Glomerular visceral epithelial cell (primary cell): Measurements from ENCODE around the gene SMARCD3.
A peak's percentile ranks its signal among the peaks of the same experiment; 100 is the strongest.

Source experiments
- DNase-seq: peaks from one replicate; pipeline ENCODE4 v3.0.0-alpha.2; 2016; ENCODE audit errors: extremely low spot score

The SMARCD3 gene

GRCh38 chr7:151249034-151249731 lies 689 bp upstream of the SMARCD3 start:
- peak; percentile 38 for DNase-seq

- no peak for DNase-seq
Measured at GRCh38 chr7:151247611-151248345, 716 bp downstream of the SMARCD3 start.

DNA sequence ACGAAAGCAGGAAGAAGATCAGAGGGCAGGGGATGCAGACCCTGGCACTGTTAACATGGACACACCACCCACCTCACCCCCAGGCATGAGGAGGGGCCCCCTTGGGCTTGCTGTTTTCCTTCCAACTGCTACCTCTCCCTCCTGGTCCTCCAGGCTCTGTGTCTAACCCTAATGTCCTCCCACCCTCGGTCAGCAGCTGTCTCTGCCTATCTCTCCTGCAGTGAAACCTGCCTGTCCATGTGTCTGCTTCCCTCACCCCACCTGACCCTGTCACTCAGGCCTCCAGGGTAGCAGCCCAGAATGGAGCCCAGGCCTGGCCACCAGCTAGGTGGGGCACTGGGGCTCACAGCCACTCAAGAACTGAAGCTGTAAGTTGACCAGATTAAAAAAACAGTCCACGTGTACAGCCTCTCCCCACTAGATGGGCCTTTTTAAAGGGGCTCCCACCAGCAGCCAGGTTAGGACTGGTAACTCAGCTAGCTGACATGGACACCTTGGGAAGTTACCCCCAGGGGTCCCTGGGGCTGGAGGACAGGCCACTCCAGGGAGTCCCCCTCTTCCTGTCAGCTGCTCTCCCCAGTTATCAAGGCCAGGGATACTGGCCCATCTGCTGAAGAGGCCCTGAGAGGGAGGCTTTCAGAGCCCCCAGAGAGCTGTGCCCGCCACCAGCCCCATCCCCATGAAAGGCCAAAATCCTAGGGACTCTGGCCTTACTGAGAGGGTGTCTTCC lies 1.5 kb downstream of the SMARCD3 start:
- DNase-seq: no peak

DNA sequence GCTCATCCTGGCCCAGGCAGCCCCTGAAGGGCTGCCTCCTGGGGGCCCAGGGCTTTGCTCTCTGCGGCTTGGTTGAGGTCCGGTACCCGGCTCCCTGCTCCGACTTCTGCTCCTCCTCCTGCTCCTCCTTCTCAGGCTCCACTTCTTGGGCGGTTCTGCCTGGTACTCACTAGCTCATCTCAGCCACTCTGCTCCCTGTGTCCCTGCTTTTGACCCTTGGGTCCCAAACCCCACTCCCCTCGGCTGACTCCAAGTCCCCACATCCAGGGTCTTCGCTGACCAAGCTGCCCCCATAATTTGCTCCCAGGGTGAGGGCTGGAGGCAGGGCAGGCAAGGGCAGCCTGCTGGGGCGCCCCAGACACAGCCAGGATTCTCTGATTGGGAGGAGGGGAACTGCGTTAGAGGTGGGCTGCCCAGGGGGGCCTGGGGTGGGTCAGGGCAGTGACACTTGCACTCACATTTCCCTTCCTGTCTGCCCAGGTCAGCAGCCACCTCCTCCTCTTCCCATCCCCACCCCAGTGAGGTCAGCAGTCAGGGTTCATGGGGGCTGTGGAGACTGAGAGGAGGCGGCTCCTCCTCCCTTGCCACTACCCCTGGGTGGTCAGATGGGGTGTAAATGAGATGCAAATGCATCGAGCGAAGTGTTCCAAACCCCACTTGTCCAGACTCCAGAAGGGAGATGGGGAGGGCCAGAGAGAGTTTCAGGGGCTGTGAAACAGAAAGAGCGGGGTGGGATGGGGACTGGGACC lies 2.2 kb downstream of the SMARCD3 start:
- DNase-seq: no peak

- DNase-seq: peak; percentile 37
Measured at GRCh38 chr7:151245360-151246101, 3.0 kb downstream of the SMARCD3 start.

DNA sequence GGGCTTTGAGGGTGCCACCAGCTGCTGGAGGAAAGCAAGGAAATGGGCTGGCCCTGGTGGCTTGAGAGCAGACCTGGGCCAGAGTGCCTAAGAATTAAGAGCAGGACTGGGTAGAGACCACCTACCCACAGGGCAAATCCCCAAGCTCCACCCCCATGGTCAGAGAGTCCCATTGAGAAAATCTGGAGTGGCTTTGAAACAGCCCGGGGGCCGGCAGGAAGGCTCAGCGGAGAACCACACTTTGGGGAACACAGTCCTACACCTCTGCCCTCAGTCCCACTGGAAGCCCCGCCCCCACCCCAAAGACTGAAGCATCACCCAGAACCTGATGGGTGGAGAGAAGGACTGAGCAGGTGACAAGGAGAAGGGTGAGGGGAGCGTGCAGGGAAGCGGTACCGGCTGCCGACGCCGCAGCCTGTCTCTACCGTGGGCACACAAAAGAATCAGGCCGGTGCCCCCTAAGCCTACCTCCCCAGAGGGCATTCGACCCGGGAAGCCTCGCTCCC lies 3.6 kb downstream of the SMARCD3 start:
- no peak for DNase-seq

DNA sequence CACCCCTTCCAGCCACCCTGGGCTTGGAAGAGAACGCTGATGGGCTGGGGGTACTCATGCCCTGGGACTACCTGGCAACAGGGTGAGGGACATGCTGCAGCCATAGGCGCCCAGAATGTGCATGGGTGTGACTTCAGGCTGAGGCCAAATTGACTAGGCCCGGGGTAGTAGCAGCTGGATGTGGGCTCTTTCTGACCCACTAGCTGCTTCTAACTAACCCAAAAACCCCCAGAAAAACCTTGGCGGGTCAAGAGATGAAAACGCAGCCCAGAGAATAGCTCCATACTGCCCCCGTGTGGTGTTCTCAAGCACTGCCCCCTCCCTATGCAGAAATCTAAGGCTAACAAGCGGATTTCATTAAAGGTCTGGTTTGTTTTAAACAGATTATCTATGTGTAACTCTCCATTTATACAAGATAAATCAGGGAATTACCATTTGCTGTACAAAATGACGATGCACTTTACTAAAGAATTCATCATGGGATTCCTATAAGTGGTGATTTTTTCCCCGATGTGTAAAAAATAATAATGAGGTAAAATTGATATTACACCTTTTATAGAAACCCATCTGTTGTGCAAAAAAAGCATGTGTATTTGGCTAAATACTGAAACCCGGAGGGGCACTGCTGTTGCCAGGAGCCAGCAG lies 4.2 kb downstream of the SMARCD3 start:
- peak; percentile 38 for DNase-seq

DNA sequence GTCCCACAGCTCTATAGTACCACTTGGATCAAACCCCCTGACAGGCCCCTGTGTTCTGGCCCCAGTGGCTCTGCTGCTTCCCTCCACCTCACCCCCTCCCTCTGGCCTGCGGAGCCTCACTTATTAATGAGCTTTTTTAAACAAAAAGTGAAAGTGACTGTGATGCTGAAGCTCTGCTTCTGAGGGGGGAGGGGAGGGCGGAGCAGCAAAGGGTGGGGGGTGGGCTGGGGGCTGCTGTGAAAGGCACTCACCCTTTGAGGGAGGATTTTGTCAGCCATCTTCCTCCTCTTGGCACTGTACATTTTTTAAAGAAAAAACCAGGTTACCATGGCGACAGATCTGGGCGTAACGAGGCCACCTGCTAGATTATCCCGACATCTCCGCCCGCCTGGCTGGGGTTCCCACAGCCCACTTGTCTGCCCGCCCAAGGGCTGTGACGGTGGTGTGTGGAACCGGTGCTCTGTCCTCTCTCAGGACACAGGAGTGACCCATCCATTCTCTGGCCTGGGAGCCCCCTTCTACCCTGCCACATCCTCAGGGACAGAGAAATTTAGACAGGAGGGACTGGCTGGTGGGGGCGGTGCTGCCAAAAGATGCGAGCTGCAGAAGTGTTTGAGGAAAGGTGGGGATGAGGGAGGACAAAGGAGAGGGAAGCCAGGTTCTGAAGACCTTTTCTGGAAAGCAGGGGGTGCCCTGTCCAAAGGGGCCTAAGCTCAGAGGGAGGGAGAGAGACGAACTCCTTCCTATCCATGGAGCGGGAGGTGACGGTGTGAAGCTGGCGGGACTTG lies 4.9 kb downstream of the SMARCD3 start:
- DNase-seq: no peak

- DNase-seq: no peak
Measured at GRCh38 chr7:151243045-151243349, 5.5 kb downstream of the SMARCD3 start.

DNA sequence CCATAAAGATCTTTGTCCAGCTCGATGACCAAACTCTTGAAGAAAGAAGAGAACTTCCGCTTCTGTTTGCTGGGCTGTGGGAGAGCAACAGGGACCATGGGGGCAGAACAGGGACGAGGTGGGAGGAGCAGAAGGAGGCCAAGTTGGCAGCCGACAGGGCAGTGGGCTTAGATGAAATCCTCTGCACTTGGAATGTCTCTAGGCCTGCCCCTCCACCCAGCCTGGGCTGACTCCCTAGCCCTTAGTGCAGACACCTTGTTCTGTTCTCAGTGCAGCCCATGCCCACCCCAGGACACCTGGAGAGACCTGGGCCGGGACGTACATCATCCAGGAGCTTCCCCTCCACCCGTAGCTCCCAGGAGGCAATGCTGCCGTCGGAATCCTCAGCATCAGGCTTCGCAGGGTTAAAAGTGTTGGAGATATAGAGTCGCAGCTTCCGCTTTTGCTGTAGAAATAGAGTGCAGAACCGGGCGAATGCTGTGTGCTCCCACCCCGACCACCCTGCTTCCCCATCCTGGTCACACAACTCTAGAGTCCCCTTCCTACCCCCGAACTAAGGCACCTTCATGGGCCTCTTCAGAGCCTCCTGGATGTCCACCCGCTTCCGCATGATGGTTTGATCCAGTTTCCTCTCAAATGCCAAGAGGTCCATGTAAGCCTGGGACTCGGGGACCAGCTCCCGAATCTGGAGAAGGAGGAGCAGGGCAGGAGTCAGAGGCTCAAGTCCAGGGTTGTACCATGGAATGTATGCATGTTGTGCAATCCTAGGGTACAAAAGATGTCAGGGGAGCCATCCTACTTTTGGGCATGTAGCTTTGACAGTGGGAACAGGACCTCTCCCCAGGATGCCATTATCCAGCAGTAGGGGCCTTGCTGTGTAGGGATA lies 6.1 kb downstream of the SMARCD3 start:
- no peak for DNase-seq

- no peak for DNase-seq
Measured at GRCh38 chr7:151241755-151242096, 6.8 kb downstream of the SMARCD3 start.

DNA sequence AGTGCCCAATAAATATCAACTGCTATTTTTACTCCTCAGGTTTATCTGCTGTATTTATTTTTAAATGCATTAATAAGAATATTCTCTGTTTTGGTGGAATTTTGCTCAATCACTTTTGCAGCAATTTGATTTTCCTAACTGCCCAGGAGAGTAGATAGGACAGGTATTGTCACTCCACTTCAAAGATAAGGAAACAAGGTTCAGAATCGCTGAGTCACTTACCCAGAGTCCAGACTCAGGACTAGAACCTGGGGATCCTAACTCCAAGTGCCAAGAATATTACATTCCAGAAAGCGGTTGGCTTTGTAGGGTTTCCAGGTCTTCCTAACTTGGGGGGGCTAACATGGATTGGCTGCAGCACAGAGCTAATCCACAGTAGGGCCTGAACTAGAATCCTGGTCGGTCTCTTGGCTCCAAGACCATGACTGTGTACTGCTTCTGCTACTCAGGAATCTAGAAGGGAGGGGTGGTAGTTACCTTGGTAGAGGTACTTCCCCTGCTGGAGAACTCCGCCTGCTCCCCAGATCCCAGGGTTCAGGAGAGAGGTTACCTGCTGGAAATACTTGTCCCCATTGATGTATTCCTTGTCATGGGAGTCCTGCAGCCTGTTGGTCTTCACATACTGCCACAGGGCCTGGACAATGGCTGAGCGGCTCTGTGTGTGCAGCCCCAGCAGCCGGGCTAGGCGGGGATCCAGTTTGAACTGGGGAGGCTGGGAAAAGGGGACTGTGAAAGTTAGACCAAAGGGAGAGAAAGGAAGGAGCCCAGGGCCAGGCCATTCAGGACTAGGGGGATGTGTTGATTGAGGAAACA lies 7.3 kb downstream of the SMARCD3 start:
- no peak for DNase-seq

- no peak for DNase-seq
Measured at GRCh38 chr7:151240536-151240935, 8.0 kb downstream of the SMARCD3 start.

DNA sequence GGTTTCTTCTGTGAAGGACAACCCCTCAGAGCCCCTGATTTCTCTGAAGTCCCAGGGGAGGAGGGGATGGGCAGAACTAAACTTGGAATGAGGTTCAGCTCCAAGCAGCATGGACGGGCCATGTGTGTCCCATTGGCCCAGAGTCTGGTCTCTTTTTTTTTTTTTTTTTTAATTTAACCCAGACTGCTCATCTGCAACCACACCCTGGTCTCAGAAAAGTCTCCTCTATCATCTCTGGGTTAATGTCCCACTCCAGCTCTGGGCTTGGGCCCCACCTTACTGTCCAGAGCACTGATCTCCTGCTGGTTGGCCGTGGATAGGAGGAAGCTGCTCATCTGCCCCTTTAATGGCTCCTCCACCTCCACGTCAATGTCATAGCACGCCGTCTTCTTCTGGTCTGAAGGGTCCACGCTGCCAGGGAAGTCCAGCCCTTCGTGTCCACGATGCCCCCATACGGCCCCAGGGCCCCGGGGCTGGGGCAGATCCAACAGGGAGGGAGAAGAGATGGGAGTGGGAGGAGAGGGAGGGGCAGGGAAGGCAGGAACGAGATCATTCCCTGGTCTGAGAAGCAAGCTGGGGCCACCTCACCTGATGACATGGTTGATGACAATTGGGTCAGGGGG lies 8.5 kb downstream of the SMARCD3 start:
- no peak for DNase-seq

DNA sequence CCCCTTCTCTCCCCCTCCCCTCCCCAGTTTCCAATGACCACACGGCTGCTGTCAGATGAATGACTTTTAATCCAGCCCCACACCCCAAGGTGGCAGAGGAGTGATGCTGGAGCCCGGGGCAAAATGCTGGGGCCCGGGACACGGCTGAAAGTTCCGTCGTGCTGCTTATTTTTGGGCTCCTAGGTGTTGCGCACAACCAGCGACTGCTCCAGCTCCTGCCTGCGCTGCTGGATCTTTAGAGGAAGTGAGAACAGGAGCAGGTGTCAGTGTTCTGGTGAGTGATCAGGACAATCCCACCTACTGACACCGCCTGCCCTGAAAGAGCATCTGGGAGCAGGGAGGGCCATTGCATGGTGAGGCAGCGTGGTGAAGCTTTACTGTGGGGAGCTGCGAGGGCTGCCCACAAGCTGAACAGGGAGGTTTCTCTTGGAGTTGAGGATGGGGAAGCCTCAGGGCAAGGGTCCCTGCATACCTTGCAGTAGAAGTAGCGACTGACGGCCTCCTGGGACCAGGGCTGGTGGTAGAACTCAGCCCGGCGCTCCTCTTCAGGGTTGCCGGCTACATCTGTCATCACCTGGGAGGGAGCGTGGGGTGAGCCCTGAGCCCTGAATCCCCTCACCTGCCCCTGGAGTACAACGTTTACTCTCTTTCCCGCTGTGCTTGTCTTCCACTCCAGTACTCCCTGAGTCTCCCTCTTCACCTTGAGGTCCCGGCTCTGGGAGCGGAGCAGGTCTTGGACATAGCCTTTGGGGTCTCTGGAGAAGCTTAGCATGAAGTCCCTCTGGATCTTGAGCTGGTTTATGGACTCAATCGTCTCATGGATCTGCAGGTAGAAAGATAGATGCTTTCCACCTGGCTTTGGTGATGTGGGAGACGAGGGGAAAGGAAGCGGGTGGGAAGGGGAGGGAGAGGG lies 9.3 kb downstream of the SMARCD3 start:
- no peak for DNase-seq

DNA sequence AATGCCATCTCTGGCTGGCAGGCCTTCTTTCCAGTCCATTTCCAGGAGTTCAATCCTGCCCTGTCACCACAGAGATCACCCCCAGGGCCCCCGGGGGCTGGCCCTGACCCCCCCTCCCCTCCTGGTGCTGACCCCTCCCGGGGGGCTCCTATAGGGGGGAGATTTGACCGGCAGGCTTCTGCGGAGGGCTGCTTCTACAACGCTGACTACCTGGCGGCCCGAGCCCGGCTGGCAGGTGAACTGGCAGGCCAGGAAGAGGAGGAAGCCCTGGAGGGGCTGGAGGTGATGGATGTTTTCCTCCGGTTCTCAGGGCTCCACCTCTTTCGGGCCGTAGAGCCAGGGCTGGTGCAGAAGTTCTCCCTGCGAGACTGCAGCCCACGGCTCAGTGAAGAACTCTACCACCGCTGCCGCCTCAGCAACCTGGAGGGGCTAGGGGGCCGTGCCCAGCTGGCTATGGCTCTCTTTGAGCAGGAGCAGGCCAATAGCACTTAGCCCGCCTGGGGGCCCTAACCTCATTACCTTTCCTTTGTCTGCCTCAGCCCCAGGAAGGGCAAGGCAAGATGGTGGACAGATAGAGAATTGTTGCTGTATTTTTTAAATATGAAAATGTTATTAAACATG lies 10.2 kb downstream of the SMARCD3 start:
- no peak for DNase-seq
